ENCODE data around the gene AEBP2. TPM values are rescaled to one million over a fixed set of nuclear protein-coding genes. Genes with fewer than 3 reads are reported as not detected.
A peak's percentile ranks its signal among the peaks of the same experiment; 100 is the strongest.
"Not testable (repeated sequence)": the region's sequence is repeated elsewhere in the genome, so short reads cannot be mapped to it uniquely, and the experiment has no call there.

AEBP2 gene
- total RNA-seq, 1 experiment from 2014 or later: 49.2 TPM

DNA sequence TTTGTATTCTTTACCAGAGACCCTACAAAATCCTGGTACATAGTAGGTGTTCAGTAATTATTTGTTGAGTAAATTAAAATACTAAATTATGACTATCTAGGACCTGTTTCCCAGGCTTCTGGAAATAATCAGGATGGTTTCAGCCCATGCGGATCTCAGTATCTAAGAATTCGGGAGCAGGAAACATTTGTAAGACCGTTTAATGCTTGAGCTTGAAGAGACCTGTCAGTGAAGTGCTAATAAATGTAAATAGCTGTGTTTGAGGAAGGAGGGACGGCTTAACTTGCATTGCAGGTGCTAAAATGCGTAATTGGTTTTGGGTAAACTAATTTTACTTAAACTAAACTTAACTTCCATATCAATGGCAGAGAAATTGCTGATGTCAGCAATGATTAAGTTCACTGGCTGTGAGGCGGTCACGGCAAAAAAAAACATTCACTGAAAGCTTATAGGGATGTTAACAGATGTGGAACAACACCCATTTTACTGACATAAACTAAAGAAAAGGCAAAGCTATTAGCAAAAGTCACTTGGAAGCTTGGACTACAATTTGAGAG is 28.6 kb upstream of the AEBP2 start:
- no peak for DNase-seq (ENCODE audit: unreplicated experiment)
- POLR2A ChIA-PET: interaction anchor here (0.6 to 1.9 kb wide), 5 partner anchors 12 to 65 kb away, joined by 3 to 5 read pairs (median 4); partner anchors contain the start of gene AEBP2
- no TSS peak for BruUV-seq (replicated peaks)
- Mint-ChIP-seq H3K9me3 (ENCODE audit: unreplicated experiment) (no peaks in the 10 kb centered on the region), H3K4me1 (ENCODE audit: insufficient read depth, unreplicated experiment) (peaks cover 5% of the 10 kb centered on the region), H3K4me3 (ENCODE audit: unreplicated experiment) (no peak overlapping the region), H3K27ac (ENCODE audit: low read depth, unreplicated experiment) (no peak overlapping the region), H3K36me3 (ENCODE audit: insufficient read depth, unreplicated experiment) (no peaks in the 10 kb centered on the region), H3K27me3 (ENCODE audit: insufficient read depth, unreplicated experiment) (no peaks in the 10 kb centered on the region)
- intact Hi-C loops (cut with micrococcal nuclease): no loop called here
- TF ChIP-seq, protein P1, sequence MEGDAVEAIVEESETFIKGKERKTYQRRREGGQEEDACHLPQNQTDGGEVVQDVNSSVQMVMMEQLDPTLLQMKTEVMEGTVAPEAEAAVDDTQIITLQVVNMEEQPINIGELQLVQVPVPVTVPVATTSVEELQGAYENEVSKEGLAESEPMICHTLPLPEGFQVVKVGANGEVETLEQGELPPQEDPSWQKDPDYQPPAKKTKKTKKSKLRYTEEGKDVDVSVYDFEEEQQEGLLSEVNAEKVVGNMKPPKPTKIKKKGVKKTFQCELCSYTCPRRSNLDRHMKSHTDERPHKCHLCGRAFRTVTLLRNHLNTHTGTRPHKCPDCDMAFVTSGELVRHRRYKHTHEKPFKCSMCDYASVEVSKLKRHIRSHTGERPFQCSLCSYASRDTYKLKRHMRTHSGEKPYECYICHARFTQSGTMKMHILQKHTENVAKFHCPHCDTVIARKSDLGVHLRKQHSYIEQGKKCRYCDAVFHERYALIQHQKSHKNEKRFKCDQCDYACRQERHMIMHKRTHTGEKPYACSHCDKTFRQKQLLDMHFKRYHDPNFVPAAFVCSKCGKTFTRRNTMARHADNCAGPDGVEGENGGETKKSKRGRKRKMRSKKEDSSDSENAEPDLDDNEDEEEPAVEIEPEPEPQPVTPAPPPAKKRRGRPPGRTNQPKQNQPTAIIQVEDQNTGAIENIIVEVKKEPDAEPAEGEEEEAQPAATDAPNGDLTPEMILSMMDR (IDR thresholded peaks at IDR 0.05; ENCODE audit: unreplicated experiment): no peak
- CTCF ChIA-PET: interaction anchor here (0.7 kb wide), 1 partner anchor 12 kb away, joined by 4 read pairs; no protein-coding TSS in a partner anchor

DNA sequence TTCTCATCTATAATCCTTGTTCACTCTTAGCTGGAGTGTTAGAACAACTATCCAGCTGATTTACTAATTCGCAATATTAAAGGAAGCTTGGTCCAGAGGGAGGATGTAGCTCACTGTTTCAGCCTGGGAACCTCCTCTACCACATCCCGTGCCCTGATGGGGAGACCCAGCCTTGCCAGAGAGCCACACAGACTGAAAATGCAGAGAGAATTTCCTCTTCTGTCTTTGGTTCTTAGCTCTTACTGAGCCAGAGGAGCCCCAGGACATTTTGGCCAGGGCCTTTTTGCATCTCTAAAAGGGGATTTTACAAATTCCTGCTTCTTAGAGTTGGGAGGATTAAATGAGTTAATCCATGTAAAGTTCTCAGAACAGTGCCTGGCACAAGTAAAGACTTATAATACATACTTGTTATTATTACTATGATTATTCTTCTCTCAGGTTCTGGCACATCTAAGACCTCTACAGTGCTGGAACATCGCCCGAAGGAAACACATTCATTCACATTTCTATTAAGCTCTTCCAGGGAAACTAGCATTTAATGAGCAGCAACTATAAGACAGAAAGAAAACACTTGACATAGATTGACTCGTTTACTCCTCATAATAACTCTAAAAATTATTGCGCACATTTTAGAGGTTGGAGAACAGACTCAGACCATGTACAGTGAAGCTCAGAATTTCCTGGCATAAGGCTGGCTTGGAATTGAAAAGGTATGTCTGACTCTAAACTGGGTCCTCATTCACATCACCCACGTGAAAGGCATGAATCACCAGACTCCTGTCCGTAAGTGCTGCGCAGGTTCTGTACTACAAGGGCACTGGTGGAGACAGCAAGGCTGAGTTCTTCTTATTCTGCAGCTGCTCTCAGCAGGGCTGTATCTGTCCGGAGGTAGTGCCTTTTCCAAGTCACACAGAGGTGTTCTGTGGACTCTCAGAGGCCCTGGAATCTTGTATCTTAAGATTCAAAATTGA is 27.8 kb upstream of the AEBP2 start:
- peaks cover 5% of the 10 kb centered on the region for H3K4me1 Mint-ChIP-seq (ENCODE audit: insufficient read depth, unreplicated experiment)
- CTCF ChIA-PET: interaction anchor here (0.6 to 1.5 kb wide), 4 partner anchors 8 to 13 kb away, joined by 3 to 6 read pairs (median 4); no protein-coding TSS in a partner anchor
- BruUV-seq (replicated peaks): no TSS peak

GRCh38 chr12:19412844-19413243 is 26.4 kb upstream of the AEBP2 start:
- Mint-ChIP-seq H3K4me1 (ENCODE audit: insufficient read depth, unreplicated experiment) (peaks cover 5% of the 10 kb centered on the region), H3K9me3 (ENCODE audit: unreplicated experiment) (no peaks in the 10 kb centered on the region), H3K27me3 (ENCODE audit: insufficient read depth, unreplicated experiment) (no peaks in the 10 kb centered on the region), H3K36me3 (ENCODE audit: insufficient read depth, unreplicated experiment) (no peaks in the 10 kb centered on the region), H3K27ac (ENCODE audit: low read depth, unreplicated experiment) (no peak overlapping the region), H3K4me3 (ENCODE audit: unreplicated experiment) (no peak overlapping the region)
- BruUV-seq (replicated peaks): no TSS peak
- intact Hi-C loops (cut with micrococcal nuclease): no loop called here
- ChIA-PET POLR2A (no interaction called here), CTCF (interaction anchor here (1.5 kb wide), 1 partner anchor 15 kb away, joined by 6 read pairs; no protein-coding TSS in a partner anchor)
- TF ChIP-seq, protein P1 (IDR thresholded peaks at IDR 0.05; ENCODE audit: unreplicated experiment): no peak
- no peak for DNase-seq (ENCODE audit: unreplicated experiment)

More for the DNA sequence above, 27.8 kb upstream of the AEBP2 start:
- H3K36me3 Mint-ChIP-seq (ENCODE audit: insufficient read depth, unreplicated experiment): no peaks in the 10 kb centered on the region
- H3K27me3 Mint-ChIP-seq (ENCODE audit: insufficient read depth, unreplicated experiment): no peaks in the 10 kb centered on the region
- H3K9me3 Mint-ChIP-seq (ENCODE audit: unreplicated experiment): no peaks in the 10 kb centered on the region
- POLR2A ChIA-PET: interaction anchor here (1.1 to 1.9 kb wide), 5 partner anchors 11 to 64 kb away, joined by 3 to 5 read pairs (median 3); partner anchors contain the start of gene AEBP2
- H3K4me3 Mint-ChIP-seq (ENCODE audit: unreplicated experiment): no peak overlapping the region
- TF ChIP-seq, protein P1 (IDR thresholded peaks at IDR 0.05; ENCODE audit: unreplicated experiment): no peak
- no peak overlapping the region for H3K27ac Mint-ChIP-seq (ENCODE audit: low read depth, unreplicated experiment)
- intact Hi-C loops (cut with micrococcal nuclease): no loop called here
- DNase-seq (ENCODE audit: unreplicated experiment): peak; percentile 21

DNA sequence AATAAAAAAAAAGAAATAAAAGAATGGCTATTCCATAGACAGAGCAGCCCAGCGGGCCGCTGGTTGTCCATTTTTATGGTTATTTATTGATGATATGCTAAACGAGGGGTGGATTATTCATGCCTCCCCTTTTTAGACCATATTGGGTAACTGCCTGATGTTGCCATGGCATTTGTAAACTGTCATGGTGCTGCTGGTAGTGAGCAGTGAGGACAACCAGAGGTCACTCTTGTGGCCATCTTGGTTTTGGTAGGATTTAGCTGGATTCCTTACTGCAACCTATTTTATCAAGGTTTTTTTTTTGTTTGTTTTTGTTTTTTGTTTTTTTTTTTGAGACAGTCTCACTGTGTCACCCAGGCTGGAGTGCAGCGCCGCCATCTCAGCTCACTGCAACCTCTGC is 25.7 kb upstream of the AEBP2 start:
- H3K4me3 Mint-ChIP-seq (ENCODE audit: unreplicated experiment); POLR2A ChIA-PET; H3K27me3 Mint-ChIP-seq (ENCODE audit: insufficient read depth, unreplicated experiment); H3K36me3 Mint-ChIP-seq (ENCODE audit: insufficient read depth, unreplicated experiment); CTCF ChIA-PET; intact Hi-C loops (cut with micrococcal nuclease); BruUV-seq (replicated peaks); DNase-seq (ENCODE audit: unreplicated experiment); H3K4me1 Mint-ChIP-seq (ENCODE audit: insufficient read depth, unreplicated experiment); H3K9me3 Mint-ChIP-seq (ENCODE audit: unreplicated experiment); H3K27ac Mint-ChIP-seq (ENCODE audit: low read depth, unreplicated experiment): not testable (repeated sequence)

Measured in MCF 10A (cell line).